WTC11 (cell line): ENCODE data around the gene TNS4. TPM values are rescaled to one million over a fixed set of nuclear protein-coding genes. Genes with fewer than 3 reads are reported as not detected.

Experiments used
- ATAC-seq: fragments of 200-7000 bp; cut with Tn5 transposase; 2 replicates; pipeline ENCODE4 v1.10.0; 2021; ENCODE audit warnings: mild to moderate bottlenecking, moderate library complexity
- CTCF ChIA-PET: fragments of 300-600 bp; sonication (Branson Sonifier 250); formaldehyde crosslinking; loops from one replicate; lab custom pipeline; 2021; ENCODE audit warnings: antibody characterized with exemption; lab: Charles Lee
- POLR2A ChIA-PET: fragments of 350-600 bp; sonication (Branson Sonifier 250); formaldehyde crosslinking; loops from one replicate; lab custom pipeline; 2021; ENCODE audit warnings: antibody characterized with exemption; lab: Charles Lee
- DNase-seq: peaks from one replicate; pipeline ENCODE4 v3.0.0; 2021; ENCODE audit warnings: low spot score
- H3K27ac Mint-ChIP-seq: 2 replicates; pipeline ENCODE4 v1.8.0; 2021; ENCODE audit warnings: mixed read lengths
- H3K27me3 Mint-ChIP-seq: 2 replicates; pipeline ENCODE4 v1.8.0; 2021; ENCODE audit warnings: low read depth, mild to moderate bottlenecking, moderate library complexity, mixed read lengths
- H3K36me3 Mint-ChIP-seq: 2 replicates; pipeline ENCODE4 v1.8.0; 2021; ENCODE audit warnings: mixed read lengths
- H3K4me1 Mint-ChIP-seq: 2 replicates; pipeline ENCODE4 v1.8.0; 2022; ENCODE audit warnings: mixed read lengths
- H3K4me3 Mint-ChIP-seq: 2 replicates; pipeline ENCODE4 v1.8.0; 2021; ENCODE audit warnings: mild to moderate bottlenecking, moderate library complexity, mixed read lengths
- H3K9me3 Mint-ChIP-seq: 2 replicates; pipeline ENCODE4 v1.8.0; 2021; ENCODE audit warnings: mixed read lengths
- AR ChIP-seq: fragments of 250-450 bp; sonication (Bioruptor Pico); IDR thresholded peaks from 2 replicates; pipeline ENCODE4 v1.9.0; 2021; ENCODE audit warnings: mild to moderate bottlenecking
- ATF1 ChIP-seq: sonication (generic); formaldehyde crosslinking; IDR thresholded peaks from 2 replicates; pipeline ENCODE4 v1.8.1; 2023; ENCODE audit warnings: mild to moderate bottlenecking, moderate library complexity, missing genetic modification reagents
- ATF2 ChIP-seq: sonication (generic); formaldehyde crosslinking; IDR thresholded peaks from 2 replicates; pipeline ENCODE4 v1.8.1; 2022; ENCODE audit warnings: low read depth, missing genetic modification reagents, borderline replicate concordance
- CDX4 ChIP-seq: fragments of 250-450 bp; sonication (Bioruptor Pico); IDR thresholded peaks from 2 replicates; pipeline ENCODE4 v1.9.0; 2021; ENCODE audit warnings: moderate library complexity, mild to moderate bottlenecking, inconsistent platforms, borderline replicate concordance
- ELF4 ChIP-seq: sonication (generic); formaldehyde crosslinking; IDR thresholded peaks from 2 replicates; pipeline ENCODE4 v1.8.1; 2022; ENCODE audit warnings: low read depth, mild to moderate bottlenecking, moderate library complexity, missing genetic modification reagents
- FOXP1 ChIP-seq: sonication (generic); formaldehyde crosslinking; IDR thresholded peaks from 2 replicates; pipeline ENCODE4 v1.8.0; 2022; ENCODE audit warnings: missing genetic modification reagents, mild to moderate bottlenecking, moderate library complexity, borderline replicate concordance
- GRHL2 ChIP-seq: fragments of 250-450 bp; sonication (Bioruptor Pico); IDR thresholded peaks from 2 replicates; pipeline ENCODE4 v1.8.0; 2022; ENCODE audit warnings: mild to moderate bottlenecking, moderate library complexity; ENCODE audit not compliant: insufficient replicate concordance, severe bottlenecking
- JAZF1 ChIP-seq: fragments of 250-450 bp; sonication (Bioruptor Pico); IDR thresholded peaks from 2 replicates; pipeline ENCODE4 v1.9.0; 2021; ENCODE audit warnings: moderate library complexity, mild to moderate bottlenecking, inconsistent platforms
- MXD4 ChIP-seq: fragments of 250-450 bp; sonication (Bioruptor Pico); IDR thresholded peaks from 2 replicates; pipeline ENCODE4 v1.8.0; 2021; ENCODE audit warnings: mild to moderate bottlenecking, moderate library complexity, borderline replicate concordance
- NFATC4 ChIP-seq: fragments of 250-450 bp; sonication (Bioruptor Pico); IDR thresholded peaks from 2 replicates; pipeline ENCODE4 v1.9.0; 2021; ENCODE audit warnings: mild to moderate bottlenecking
- NFE2L1 ChIP-seq: sonication (generic); formaldehyde crosslinking; IDR thresholded peaks from 2 replicates; pipeline ENCODE4 v1.8.1; 2023; ENCODE audit warnings: missing genetic modification reagents
- NR1H2 ChIP-seq: sonication (generic); formaldehyde crosslinking; IDR thresholded peaks from 2 replicates; pipeline ENCODE4 v1.9.0; 2021; ENCODE audit warnings: mild to moderate bottlenecking, moderate library complexity, missing genetic modification reagents
- RELA ChIP-seq: sonication (generic); formaldehyde crosslinking; IDR thresholded peaks from 2 replicates; pipeline ENCODE4 v1.8.1; 2022; ENCODE audit warnings: missing genetic modification reagents, mild to moderate bottlenecking, borderline replicate concordance
- RORB ChIP-seq: fragments of 250-450 bp; sonication (Bioruptor Pico); IDR thresholded peaks from 2 replicates; pipeline ENCODE4 v1.9.0; 2021; ENCODE audit warnings: mild to moderate bottlenecking
- SMAD3 ChIP-seq: sonication (generic); formaldehyde crosslinking; IDR thresholded peaks from 2 replicates; pipeline ENCODE4 v1.8.0; 2022; ENCODE audit warnings: missing genetic modification reagents, mild to moderate bottlenecking, borderline replicate concordance
- TEAD4 ChIP-seq: sonication (generic); formaldehyde crosslinking; IDR thresholded peaks from 2 replicates; pipeline ENCODE4 v1.8.0; 2022; ENCODE audit warnings: mild to moderate bottlenecking, missing genetic modification reagents
- ZMAT4 ChIP-seq: fragments of 250-450 bp; sonication (Bioruptor Pico); IDR thresholded peaks from 2 replicates; pipeline ENCODE4 v1.9.0; 2021; ENCODE audit warnings: mild to moderate bottlenecking
- ZNF121 ChIP-seq: sonication (generic); formaldehyde crosslinking; IDR thresholded peaks from 2 replicates; pipeline ENCODE4 v1.8.0; 2023; ENCODE audit warnings: missing genetic modification reagents
- ZNF138 ChIP-seq: sonication (generic); formaldehyde crosslinking; conservative IDR thresholded peaks from 2 replicates; pipeline ENCODE4 v1.8.1; 2022; ENCODE audit warnings: mild to moderate bottlenecking, moderate library complexity, missing genetic modification reagents
- ZNF317 ChIP-seq: sonication (generic); formaldehyde crosslinking; IDR thresholded peaks from 2 replicates; pipeline ENCODE4 v1.8.1; 2023; ENCODE audit warnings: low read depth, mild to moderate bottlenecking, moderate library complexity, missing genetic modification reagents, borderline replicate concordance
- ZNF671 ChIP-seq: fragments of 250-450 bp; sonication (Bioruptor Pico); IDR thresholded peaks from 2 replicates; pipeline ENCODE4 v1.8.0; 2021; ENCODE audit warnings: mild to moderate bottlenecking
- total RNA-seq: library from RNA; stranded (reverse); gene quantifications from 3 replicates; pipeline ENCODE4 v1.2.3, GENCODE V29; 2021

The TNS4 gene
- total RNA-seq, 1 experiment from 2014 or later, result 0.87 TPM

GRCh38 chr17:40440166-40440565, 61.3 kb downstream of the TNS4 start:
- no peak for ATAC-seq
- ChIA-PET CTCF (interaction anchor here (0.5 to 17.3 kb wide), 9 partner anchors 10 to 120 kb away, joined by 3 to 293 read pairs (median 9); partner anchors contain the start of gene GJD3), POLR2A (no interaction called here)
- Mint-ChIP-seq H3K9me3 (no peaks in the 10 kb centered on the region), H3K27ac (no peak overlapping the region), H3K4me1 (peaks cover 21% of the 10 kb centered on the region), H3K4me3 (no peak overlapping the region)
- TF ChIP-seq ZNF138 (CRISPR knock-in tag) (no peak), JAZF1 (CRISPR knock-in tag) (no peak), ZNF121 (no peak), TEAD4 (CRISPR knock-in tag) (no peak), GRHL2 (CRISPR knock-in tag) (no peak), NFATC4 (CRISPR knock-in tag) (no peak), ATF1 (CRISPR knock-in tag) (no peak), ZMAT4 (CRISPR knock-in tag) (no peak), ELF4 (CRISPR knock-in tag) (no peak), AR (CRISPR knock-in tag) (no peak), SMAD3 (CRISPR knock-in tag) (no peak), RORB (no peak), ZNF671 (no peak), RELA (CRISPR knock-in tag) (no peak), MXD4 (no peak), CDX4 (CRISPR knock-in tag) (no peak), FOXP1 (CRISPR knock-in tag) (no peak), ATF2 (CRISPR knock-in tag) (no peak), NFE2L1 (no peak), ZNF317 (CRISPR knock-in tag) (no peak)
- TF ChIP-seq, all 79 proteins: peak for 0
- Mint-ChIP-seq H3K36me3 (no peaks in the 10 kb centered on the region), H3K27me3 (peaks cover 12% of the 10 kb centered on the region)
- no peak for DNase-seq

- CTCF ChIA-PET, result interaction anchor here (1.8 to 17.3 kb wide), 5 partner anchors 12 to 96 kb away, joined by 3 to 293 read pairs (median 7); partner anchors contain the start of gene TOP2A
- no peak for TF ChIP-seq NR1H2
- POLR2A ChIA-PET, result no interaction called here
- no peak overlapping the region for H3K27ac Mint-ChIP-seq
- peaks cover 8% of the 10 kb centered on the region for H3K27me3 Mint-ChIP-seq
- no peaks in the 10 kb centered on the region for H3K36me3 Mint-ChIP-seq
- H3K4me3 Mint-ChIP-seq, result no peak overlapping the region
- DNase-seq, result no peak
- H3K4me1 Mint-ChIP-seq, result peaks cover 10% of the 10 kb centered on the region
- H3K9me3 Mint-ChIP-seq, result no peaks in the 10 kb centered on the region
- ATAC-seq, result no peak
These were observed 64.2 kb downstream of the TNS4 start for GRCh38 chr17:40437095-40437732.
